Type B pancreatic cell (in vitro differentiated cells): ENCODE data around the gene CHEK1. TPM values are rescaled to one million over a fixed set of nuclear protein-coding genes. Genes with fewer than 3 reads are reported as not detected.

ENCODE experiments used
- DNase-seq: peaks from one replicate; pipeline ENCODE4 v3.0.0; 2021; ENCODE audit warnings: mixed read lengths; ENCODE audit not compliant: unreplicated experiment; ENCODE audit errors: extremely low spot score
- H3K27ac Mint-ChIP-seq: 2 replicates; pipeline ENCODE4 v1.8.0; 2021; ENCODE audit warnings: mild to moderate bottlenecking, mixed read lengths
- H3K27me3 Mint-ChIP-seq: 2 replicates; pipeline ENCODE4 v1.8.0; 2021; ENCODE audit warnings: mixed read lengths
- H3K36me3 Mint-ChIP-seq: 2 replicates; pipeline ENCODE4 v1.8.0; 2021; ENCODE audit warnings: mixed read lengths
- H3K4me1 Mint-ChIP-seq: one replicate; pipeline ENCODE4 v1.8.0; 2021; ENCODE audit warnings: mixed read lengths; ENCODE audit not compliant: unreplicated experiment
- H3K4me3 Mint-ChIP-seq: 2 replicates; pipeline ENCODE4 v1.8.0; 2021; ENCODE audit warnings: mild to moderate bottlenecking, mixed read lengths
- H3K9me3 Mint-ChIP-seq: 2 replicates; pipeline ENCODE4 v1.8.0; 2021; ENCODE audit warnings: mixed read lengths
- CTCF ChIP-seq: fragments of 200-600 bp; sonication (generic); conservative IDR thresholded peaks from 2 replicates; pipeline ENCODE4 v1.5.0; 2021; ENCODE audit warnings: antibody characterized with exemption, mild to moderate bottlenecking
- total RNA-seq: library from RNA; stranded (reverse); gene quantifications from 2 replicates; pipeline ENCODE4 v1.2.1, GENCODE V29; 2021; ENCODE audit warnings: low replicate concordance

The CHEK1 gene
- total RNA-seq, 1 donor from 2014 or later: 54.1 TPM

GRCh38 chr11:125645871-125646270, 20.9 kb downstream of the CHEK1 start:
- no peak overlapping the region for H3K4me3 Mint-ChIP-seq
- DNase-seq: no peak
- peaks cover 29% of the 10 kb centered on the region for H3K36me3 Mint-ChIP-seq
- no peaks in the 10 kb centered on the region for H3K27me3 Mint-ChIP-seq
- no peak for TF ChIP-seq CTCF
- H3K9me3 Mint-ChIP-seq: no peaks in the 10 kb centered on the region
- H3K27ac Mint-ChIP-seq: no peak overlapping the region
- H3K4me1 Mint-ChIP-seq: no peaks in the 10 kb centered on the region

- Mint-ChIP-seq H3K4me3 (no peak overlapping the region), H3K36me3 (peaks cover 36% of the 10 kb centered on the region), H3K9me3 (no peaks in the 10 kb centered on the region), H3K4me1 (no peaks in the 10 kb centered on the region), H3K27ac (no peak overlapping the region), H3K27me3 (no peaks in the 10 kb centered on the region)
- no peak for TF ChIP-seq CTCF
- no peak for DNase-seq
Measured at GRCh38 chr11:125649465-125650166, 24.7 kb downstream of the CHEK1 start.

- no peak for DNase-seq
- H3K4me3 Mint-ChIP-seq: no peak overlapping the region
- H3K27me3 Mint-ChIP-seq: no peaks in the 10 kb centered on the region
- H3K36me3 Mint-ChIP-seq: peaks cover 47% of the 10 kb centered on the region
- H3K27ac Mint-ChIP-seq: no peak overlapping the region
- H3K9me3 Mint-ChIP-seq: peaks cover 25% of the 10 kb centered on the region
- no peak for TF ChIP-seq CTCF
- H3K4me1 Mint-ChIP-seq: no peaks in the 10 kb centered on the region
Measured at GRCh38 chr11:125662689-125663088, 37.7 kb downstream of the CHEK1 start.

GRCh38 chr11:125663910-125664309, 38.9 kb downstream of the CHEK1 start:
- Mint-ChIP-seq H3K4me3 (no peak overlapping the region), H3K27me3 (no peaks in the 10 kb centered on the region), H3K27ac (no peak overlapping the region), H3K36me3 (peaks cover 49% of the 10 kb centered on the region), H3K9me3 (peaks cover 25% of the 10 kb centered on the region), H3K4me1 (no peaks in the 10 kb centered on the region)
- DNase-seq: no peak
- TF ChIP-seq CTCF: no peak

- Mint-ChIP-seq H3K36me3 (peaks cover 45% of the 10 kb centered on the region), H3K4me3 (no peak overlapping the region), H3K4me1 (no peaks in the 10 kb centered on the region), H3K27me3 (no peaks in the 10 kb centered on the region), H3K27ac (no peak overlapping the region), H3K9me3 (peaks cover 25% of the 10 kb centered on the region)
- DNase-seq: no peak
- TF ChIP-seq CTCF: no peak
Measured at GRCh38 chr11:125667151-125667550, 42.2 kb downstream of the CHEK1 start.
